Fibroblast of mammary gland (primary cell): Measurements from ENCODE around the gene DYNC1I1.

Source experiments
- DNase-seq: peaks from one replicate; pipeline ENCODE4 v3.0.0-alpha.2; 2010; ENCODE audit warnings: low read depth
- H3K4me3 ChIP-seq: 2 replicates; pipeline ENCODE4 v1.5.1; 2011; ENCODE audit warnings: low read depth, mild to moderate bottlenecking, low read length, moderate library complexity; ENCODE audit not compliant: control insufficient read depth
- TF ChIP-seq, protein P1 (sequence below): conservative IDR thresholded peaks from 2 replicates; pipeline ENCODE4 v1.5.1; 2011; ENCODE audit warnings: low read depth, low read length, inconsistent platforms; ENCODE audit not compliant: control insufficient read depth, insufficient read depth

The DYNC1I1 gene

DNA sequence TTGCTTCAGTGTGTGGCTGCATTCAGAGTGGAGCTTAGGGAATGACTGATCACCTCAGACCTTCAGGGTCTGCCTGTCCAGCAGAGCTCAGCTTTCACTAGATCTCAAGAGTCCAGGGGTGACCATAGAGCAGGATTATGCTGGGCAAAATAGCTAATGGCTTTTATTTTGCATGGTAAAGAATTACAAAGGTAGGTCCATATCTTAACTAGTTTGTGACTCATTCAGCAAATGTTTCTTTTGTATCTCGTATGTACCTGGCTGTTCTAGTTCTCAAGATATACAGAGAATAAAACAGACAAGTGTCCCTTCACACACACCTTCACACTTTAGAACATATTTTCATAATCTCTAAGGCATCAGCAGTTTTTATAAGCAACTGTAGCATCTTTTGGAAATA, 180.5 kb downstream of the DYNC1I1 start:
- DNase-seq, result no peak
- no peak overlapping the region for H3K4me3 ChIP-seq
- TF ChIP-seq, protein P1, sequence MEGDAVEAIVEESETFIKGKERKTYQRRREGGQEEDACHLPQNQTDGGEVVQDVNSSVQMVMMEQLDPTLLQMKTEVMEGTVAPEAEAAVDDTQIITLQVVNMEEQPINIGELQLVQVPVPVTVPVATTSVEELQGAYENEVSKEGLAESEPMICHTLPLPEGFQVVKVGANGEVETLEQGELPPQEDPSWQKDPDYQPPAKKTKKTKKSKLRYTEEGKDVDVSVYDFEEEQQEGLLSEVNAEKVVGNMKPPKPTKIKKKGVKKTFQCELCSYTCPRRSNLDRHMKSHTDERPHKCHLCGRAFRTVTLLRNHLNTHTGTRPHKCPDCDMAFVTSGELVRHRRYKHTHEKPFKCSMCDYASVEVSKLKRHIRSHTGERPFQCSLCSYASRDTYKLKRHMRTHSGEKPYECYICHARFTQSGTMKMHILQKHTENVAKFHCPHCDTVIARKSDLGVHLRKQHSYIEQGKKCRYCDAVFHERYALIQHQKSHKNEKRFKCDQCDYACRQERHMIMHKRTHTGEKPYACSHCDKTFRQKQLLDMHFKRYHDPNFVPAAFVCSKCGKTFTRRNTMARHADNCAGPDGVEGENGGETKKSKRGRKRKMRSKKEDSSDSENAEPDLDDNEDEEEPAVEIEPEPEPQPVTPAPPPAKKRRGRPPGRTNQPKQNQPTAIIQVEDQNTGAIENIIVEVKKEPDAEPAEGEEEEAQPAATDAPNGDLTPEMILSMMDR, result no peak

DNA sequence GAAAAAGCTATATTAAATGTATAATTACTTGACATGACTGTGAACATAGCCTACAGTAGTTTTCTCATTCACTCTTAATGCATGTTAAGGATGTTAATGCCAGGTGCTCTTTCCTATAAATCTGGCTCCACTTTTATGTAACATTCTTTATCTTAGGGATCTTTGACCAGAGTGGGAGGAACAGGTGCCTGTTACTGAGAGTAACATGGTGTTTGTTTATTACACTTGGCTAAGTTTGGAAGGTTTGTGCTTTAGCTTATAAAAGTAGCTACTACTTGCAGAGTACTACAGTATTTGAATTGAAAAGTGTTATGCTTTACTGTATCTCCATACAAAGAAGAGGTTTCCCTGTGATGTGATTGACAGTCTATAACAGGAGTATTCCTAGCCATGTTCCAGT, 183.4 kb downstream of the DYNC1I1 start:
- H3K4me3 ChIP-seq, result no peak overlapping the region
- TF ChIP-seq, protein P1, result no peak
- DNase-seq, result no peak

DNA sequence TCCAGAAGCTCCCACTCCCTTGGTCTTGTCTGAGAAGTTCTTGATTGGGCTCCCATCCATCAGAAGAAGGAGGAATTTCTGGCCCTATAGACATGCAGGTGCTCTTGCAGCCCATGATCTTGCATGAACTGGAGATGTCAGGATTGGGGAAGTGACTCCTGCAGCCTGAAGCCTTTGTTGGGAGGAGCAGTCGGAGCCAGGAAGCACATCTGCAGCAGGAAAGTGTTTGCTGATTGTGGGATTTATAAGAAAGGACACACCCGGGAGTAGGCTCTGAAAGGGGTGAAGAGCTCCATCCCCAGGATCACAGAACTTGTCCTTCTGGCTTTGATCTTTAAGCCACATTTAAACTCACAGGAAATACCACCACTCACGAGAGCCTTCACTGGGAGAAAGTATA, 185.2 kb downstream of the DYNC1I1 start:
- H3K4me3 ChIP-seq, result no peak overlapping the region
- no peak for DNase-seq

DNA sequence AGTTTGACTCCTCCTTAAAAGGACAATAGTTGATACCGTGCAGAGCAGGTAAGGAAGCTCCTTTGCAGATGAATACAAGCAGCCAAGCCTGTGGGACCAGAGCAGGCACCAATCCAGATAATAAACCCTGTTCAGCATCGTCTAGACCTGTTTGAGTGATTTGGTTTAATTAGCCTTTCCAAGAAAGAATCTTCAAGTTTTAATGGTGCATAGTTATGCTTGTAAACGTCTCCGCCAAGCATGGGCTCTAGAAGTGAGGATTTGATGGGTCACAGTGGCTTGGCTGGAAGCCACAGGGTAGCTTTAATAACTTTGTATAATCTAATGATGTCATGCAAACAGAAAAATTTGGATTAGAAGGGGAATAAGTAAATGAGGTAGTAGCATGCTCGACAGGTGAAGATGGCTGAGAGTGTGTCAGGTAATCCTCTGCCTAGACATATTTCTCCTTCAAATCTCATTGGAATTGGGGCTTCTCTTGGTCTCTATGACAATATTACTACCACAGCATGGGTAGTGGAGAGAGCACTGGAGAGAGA, 188.4 kb downstream of the DYNC1I1 start:
- TF ChIP-seq, protein P1, result no peak
- no peak for DNase-seq
- H3K4me3 ChIP-seq, result no peak overlapping the region

More for the DNA sequence above, 185.2 kb downstream of the DYNC1I1 start:
- TF ChIP-seq, protein P1, result no peak

DNA sequence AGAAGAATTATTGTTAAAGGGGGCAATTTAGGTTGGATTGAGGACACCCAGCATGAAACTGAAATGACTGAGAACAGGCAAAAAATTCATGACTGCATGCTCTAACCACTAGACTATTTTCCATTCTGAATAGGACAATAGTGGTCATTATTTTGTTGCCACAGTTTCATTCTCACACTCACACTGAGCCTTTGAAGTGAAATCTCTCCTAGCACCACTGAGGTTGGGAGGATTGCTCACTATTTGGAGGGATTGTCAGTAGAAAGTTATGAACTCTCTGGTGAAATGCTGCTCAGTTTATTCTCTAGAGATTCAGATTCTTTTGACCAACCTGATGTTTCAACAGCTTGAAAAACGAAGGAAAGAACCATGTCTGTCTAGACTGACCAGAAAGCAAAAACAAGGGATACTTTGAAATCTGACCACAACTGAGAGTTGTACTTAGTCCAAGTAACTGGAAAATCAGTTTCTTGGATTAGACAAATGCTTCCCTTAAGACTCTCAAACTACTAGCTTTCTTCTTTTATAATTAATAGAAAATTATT, 191.2 kb downstream of the DYNC1I1 start:
- no peak overlapping the region for H3K4me3 ChIP-seq
- TF ChIP-seq, protein P1, result no peak
- peak; percentile 18 for DNase-seq

DNA sequence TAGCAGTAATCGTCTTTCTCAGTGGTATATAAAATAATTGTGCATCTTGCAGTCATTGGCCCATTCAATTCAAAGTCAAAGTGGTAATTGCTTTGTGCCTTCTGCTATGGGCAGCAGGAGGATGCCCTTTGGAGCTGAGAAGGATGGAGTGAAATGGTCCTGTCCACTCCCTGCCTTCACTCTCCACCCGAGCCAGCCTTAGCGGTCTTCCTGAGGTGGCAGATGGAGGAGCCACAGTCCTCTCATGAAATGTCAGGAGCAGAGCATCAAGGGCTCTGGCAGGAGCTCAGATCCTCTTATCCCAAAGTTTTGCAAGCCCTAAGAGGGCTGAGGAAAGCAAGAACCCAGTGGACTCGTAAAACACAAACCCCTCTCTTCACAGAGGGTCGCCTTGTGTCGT, 199.4 kb downstream of the DYNC1I1 start:
- TF ChIP-seq, protein P1, result no peak
- no peak overlapping the region for H3K4me3 ChIP-seq
- DNase-seq, result no peak

DNA sequence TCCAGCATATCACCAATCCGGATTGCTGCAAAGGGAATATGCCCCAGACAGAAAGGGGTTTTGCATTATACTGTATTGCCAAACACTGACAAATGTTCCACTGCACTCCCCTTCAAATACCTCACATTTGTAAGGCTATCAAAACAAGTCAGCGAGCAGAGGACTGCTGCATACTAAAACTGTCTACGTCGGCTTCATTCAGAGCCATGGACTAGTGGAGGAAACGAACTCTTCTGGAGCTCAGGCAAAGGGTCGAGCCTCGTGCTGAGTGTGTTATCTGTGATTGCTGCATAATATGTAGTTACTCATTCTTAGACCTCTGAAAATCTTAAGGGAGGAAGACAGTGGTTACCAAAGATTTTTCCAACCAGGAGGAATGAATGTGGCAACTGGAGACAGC, 200.2 kb downstream of the DYNC1I1 start:
- H3K4me3 ChIP-seq, result no peak overlapping the region
- no peak for DNase-seq
- TF ChIP-seq, protein P1, result no peak
